ENCODE data around the gene HID1.
"Not testable (repeated sequence)": the region's sequence is repeated elsewhere in the genome, so short reads cannot be mapped to it uniquely, and the experiment has no call there.

HID1 gene

GRCh38 chr17:75001915-75002843, 29.6 kb upstream of the HID1 start:
- no peak for DNase-seq (ENCODE audit: low read depth in 2 of 2)

GRCh38 chr17:74999523-74999922, 27.0 kb upstream of the HID1 start:
- DNase-seq (ENCODE audit: low read depth in 2 of 2), result no peak

GRCh38 chr17:74998783-74999182, 26.2 kb upstream of the HID1 start:
- DNase-seq (ENCODE audit: low read depth in 2 of 2), result no peak

- no peak for DNase-seq (ENCODE audit: low read depth in 2 of 2)
Measured at GRCh38 chr17:74995847-74996246, 23.3 kb upstream of the HID1 start.

- DNase-seq (ENCODE audit: low read depth in 2 of 2), result peak in 1 of 2 experiments; percentile 51
Measured at GRCh38 chr17:74994440-74994839, 21.9 kb upstream of the HID1 start.

- no peak for DNase-seq (ENCODE audit: low read depth in 2 of 2)
Measured at GRCh38 chr17:74992223-74992622, 19.7 kb upstream of the HID1 start.

- no peak for DNase-seq (ENCODE audit: low read depth in 2 of 2)
Measured at GRCh38 chr17:74990581-74991105, 18.1 kb upstream of the HID1 start.

GRCh38 chr17:74987909-74988711, 15.6 kb upstream of the HID1 start:
- DNase-seq (ENCODE audit: low read depth in 2 of 2), result peak; percentile 54 to 59

GRCh38 chr17:74987418-74987908, 14.9 kb upstream of the HID1 start, which contains the start of gene CDR2L:
TSS of gene CDR2L (plus strand) at chr17:74987632. CDS start at chr17:74988044, 412 bp downstream.
- DNase-seq (ENCODE audit: low read depth in 2 of 2), result peak; percentile 66 to 72

- DNase-seq (ENCODE audit: low read depth in 2 of 2), result no peak
Measured at GRCh38 chr17:74986206-74986576, 13.6 kb upstream of the HID1 start.

GRCh38 chr17:74982663-74983313, 10.2 kb upstream of the HID1 start:
- DNase-seq (ENCODE audit: low read depth in 2 of 2), result not testable (repeated sequence)

- no peak for DNase-seq (ENCODE audit: low read depth in 2 of 2)
Measured at GRCh38 chr17:74981979-74982662, 9.6 kb upstream of the HID1 start.

- no peak for DNase-seq (ENCODE audit: low read depth in 2 of 2)
Measured at GRCh38 chr17:74981318-74981978, 8.9 kb upstream of the HID1 start.

GRCh38 chr17:74979408-74980146, 7.0 kb upstream of the HID1 start:
- DNase-seq (ENCODE audit: low read depth in 2 of 2), result no peak

- no peak for DNase-seq (ENCODE audit: low read depth in 2 of 2)
Measured at GRCh38 chr17:74978240-74978639, 5.7 kb upstream of the HID1 start.

- no peak for DNase-seq (ENCODE audit: low read depth in 2 of 2)
Measured at GRCh38 chr17:74977802-74978201, 5.2 kb upstream of the HID1 start.

GRCh38 chr17:74975943-74976342, 3.4 kb upstream of the HID1 start:
- DNase-seq (ENCODE audit: low read depth in 2 of 2), result no peak

- DNase-seq (ENCODE audit: low read depth in 2 of 2), result no peak
Measured at GRCh38 chr17:74972973-74973328, 392 bp upstream of the HID1 start.

- no peak for DNase-seq (ENCODE audit: low read depth in 2 of 2)
Measured at GRCh38 chr17:74971842-74972106, 785 bp downstream of the HID1 start.

Data from fibroblast of skin of left biceps (primary cell).